ENCODE data around the gene ZNF184.

DNA sequence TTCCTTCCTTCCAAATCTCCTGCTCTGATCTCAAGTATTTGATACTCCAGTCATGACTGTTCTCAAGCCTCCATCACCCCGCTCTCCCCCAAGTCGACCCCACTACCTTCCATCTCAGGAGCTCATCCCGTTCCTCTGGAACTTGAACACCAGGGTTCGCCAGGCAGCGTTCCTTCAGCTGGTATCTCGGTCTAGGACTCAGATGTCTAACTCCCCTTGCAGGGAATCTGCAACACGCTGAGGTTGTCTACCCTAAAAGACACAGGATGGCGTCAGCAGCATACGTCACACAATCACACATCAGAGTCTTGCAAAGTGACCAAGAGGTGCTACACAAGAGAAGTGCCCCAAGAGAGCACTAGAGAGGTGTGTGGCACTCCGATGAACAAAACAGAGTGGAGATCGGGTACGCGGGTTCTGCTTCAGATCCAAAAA, 706 bp downstream of the ZNF184 start:
- TF ChIP-seq POLR2A (IDR thresholded peaks at IDR 0.05) = no peak
- no peak for TF ChIP-seq EP300 (IDR thresholded peaks at IDR 0.05)
